Measurements from ENCODE around the gene INHBA.

INHBA gene

GRCh38 chr7:41710838-41711237 is 7.9 kb upstream of the INHBA start:
- Histone ChIP-seq H3K27ac (ENCODE audit: low read depth, low read length) (no peak overlapping the region), H3K4me3 (ENCODE audit: low read length) (no peak overlapping the region), H4K20me1 (ENCODE audit: control insufficient read depth, insufficient read depth, low read depth, low read length) (no peaks in the 10 kb centered on the region), H3K36me3 (ENCODE audit: control insufficient read depth, low read length) (no peaks in the 10 kb centered on the region), H3K4me1 (ENCODE audit: control insufficient read depth, low read length) (peaks cover 4% of the 10 kb centered on the region), H3K9me3 (ENCODE audit: control insufficient read depth, insufficient read depth, low read length) (no peaks in the 10 kb centered on the region), H3K27me3 (ENCODE audit: control insufficient read depth, low read length) (peaks cover 5% of the 10 kb centered on the region), H3K4me2 (ENCODE audit: low read length) (no peak overlapping the region), H3F3A (ENCODE audit: control insufficient read depth, insufficient read depth) (no peaks in the 10 kb centered on the region), H3K79me2 (ENCODE audit: control insufficient read depth, low read length) (no peaks in the 10 kb centered on the region), H3K9me2 (replicated peaks; ENCODE audit: control insufficient read depth, low read length) (no peaks in the 10 kb centered on the region)
- no peak for TF ChIP-seq EZH2phosphoT487 (IDR thresholded peaks at IDR 0.05; ENCODE audit: borderline replicate concordance, low read length)
- no peak for TF ChIP-seq CTCF (IDR thresholded peaks at IDR 0.05; ENCODE audit: low read depth, low read length, poor library complexity, severe bottlenecking)

- H3F3A ChIP-seq (ENCODE audit: control insufficient read depth, insufficient read depth) = no peaks in the 10 kb centered on the region
- H3K4me1 ChIP-seq (ENCODE audit: control insufficient read depth, low read length) = peaks cover 15% of the 10 kb centered on the region
- no peak overlapping the region for H3K27ac ChIP-seq (ENCODE audit: low read depth, low read length)
- H4K20me1 ChIP-seq (ENCODE audit: control insufficient read depth, insufficient read depth, low read depth, low read length) = no peaks in the 10 kb centered on the region
- TF ChIP-seq CTCF (IDR thresholded peaks at IDR 0.05; ENCODE audit: low read depth, low read length, poor library complexity, severe bottlenecking) = no peak
- TF ChIP-seq EZH2phosphoT487 (IDR thresholded peaks at IDR 0.05; ENCODE audit: borderline replicate concordance, low read length) = no peak
- H3K4me3 ChIP-seq (ENCODE audit: low read length) = no peak overlapping the region
- H3K27me3 ChIP-seq (ENCODE audit: control insufficient read depth, low read length) = peaks cover 5% of the 10 kb centered on the region
- H3K4me2 ChIP-seq (ENCODE audit: low read length) = no peak overlapping the region
- H3K79me2 ChIP-seq (ENCODE audit: control insufficient read depth, low read length) = no peaks in the 10 kb centered on the region
- H3K9me2 ChIP-seq (replicated peaks; ENCODE audit: control insufficient read depth, low read length) = no peaks in the 10 kb centered on the region
- H3K9me3 ChIP-seq (ENCODE audit: control insufficient read depth, insufficient read depth, low read length) = no peaks in the 10 kb centered on the region
- H3K36me3 ChIP-seq (ENCODE audit: control insufficient read depth, low read length) = no peaks in the 10 kb centered on the region
These were observed 6.7 kb upstream of the INHBA start for GRCh38 chr7:41709621-41710020.

GRCh38 chr7:41708581-41709358 is 5.9 kb upstream of the INHBA start:
- Histone ChIP-seq H3K79me2 (ENCODE audit: control insufficient read depth, low read length) (no peaks in the 10 kb centered on the region), H3F3A (ENCODE audit: control insufficient read depth, insufficient read depth) (no peaks in the 10 kb centered on the region), H3K4me2 (ENCODE audit: low read length) (no peak overlapping the region), H3K9me2 (replicated peaks; ENCODE audit: control insufficient read depth, low read length) (no peaks in the 10 kb centered on the region), H3K36me3 (ENCODE audit: control insufficient read depth, low read length) (no peaks in the 10 kb centered on the region), H3K27me3 (ENCODE audit: control insufficient read depth, low read length) (peaks cover 5% of the 10 kb centered on the region), H4K20me1 (ENCODE audit: control insufficient read depth, insufficient read depth, low read depth, low read length) (no peaks in the 10 kb centered on the region), H3K9me3 (ENCODE audit: control insufficient read depth, insufficient read depth, low read length) (no peaks in the 10 kb centered on the region), H3K27ac (ENCODE audit: low read depth, low read length) (no peak overlapping the region), H3K4me1 (ENCODE audit: control insufficient read depth, low read length) (peaks cover 18% of the 10 kb centered on the region), H3K4me3 (ENCODE audit: low read length) (no peak overlapping the region)
- TF ChIP-seq EZH2phosphoT487 (IDR thresholded peaks at IDR 0.05; ENCODE audit: borderline replicate concordance, low read length) (no peak), CTCF (IDR thresholded peaks at IDR 0.05; ENCODE audit: low read depth, low read length, poor library complexity, severe bottlenecking) (no peak)
